ENCODE results near the gene HPSE2. TPM values are rescaled to one million over a fixed set of nuclear protein-coding genes. Genes with fewer than 3 reads are reported as not detected.
A peak's percentile ranks its signal among the peaks of the same experiment; 100 is the strongest.

HPSE2 gene
- total RNA-seq, 2 experiments from 2014 or later, result not detected

GRCh38 chr10:98415731-98416119, 819.9 kb downstream of the HPSE2 start:
- ChIA-PET POLR2A (interaction anchor here (1.3 to 2.8 kb wide), 3 partner anchors 10 to 22 kb away, joined by 3 to 15 read pairs (median 4); no protein-coding TSS in a partner anchor), CTCF (interaction anchor here (1.8 kb wide), 1 partner anchor 10 kb away, joined by 13 read pairs; no protein-coding TSS in a partner anchor)
- Mint-ChIP-seq H3K4me3 (no peak overlapping the region), H3K36me3 (ENCODE audit: low read depth) (peaks cover 15% of the 10 kb centered on the region), H3K9me3 (no peaks in the 10 kb centered on the region), H3K4me1 (peaks cover 16% of the 10 kb centered on the region), H3K27ac (peak overlapping the region; percentile 92), H3K27me3 (no peaks in the 10 kb centered on the region)
- no peak for DNase-seq

GRCh38 chr10:98414932-98415730, 820.5 kb downstream of the HPSE2 start, which contains the start of gene PYROXD2:
TSS of gene PYROXD2 (minus strand) at chr10:98415182. CDS start at chr10:98415135, 47 bp downstream.
- peak; percentile 67 for DNase-seq
- H3K9me3 Mint-ChIP-seq, result no peaks in the 10 kb centered on the region
- no peaks in the 10 kb centered on the region for H3K27me3 Mint-ChIP-seq
- H3K4me1 Mint-ChIP-seq, result peaks cover 16% of the 10 kb centered on the region
- peak within 1 kb of the TSS; percentile 92 for H3K27ac Mint-ChIP-seq
- H3K36me3 Mint-ChIP-seq (ENCODE audit: low read depth), result peaks cover 15% of the 10 kb centered on the region
- ChIA-PET CTCF (interaction anchor here (1.8 kb wide), 1 partner anchor 10 kb away, joined by 13 read pairs; no protein-coding TSS in a partner anchor), POLR2A (interaction anchor here (1.3 to 2.8 kb wide), 3 partner anchors 10 to 21 kb away, joined by 3 to 15 read pairs (median 4); no protein-coding TSS in a partner anchor)
- H3K4me3 Mint-ChIP-seq, result peak within 1 kb of the TSS; percentile 89

GRCh38 chr10:98414578-98414931, 821.1 kb downstream of the HPSE2 start:
- Mint-ChIP-seq H3K9me3 (no peaks in the 10 kb centered on the region), H3K4me1 (peaks cover 16% of the 10 kb centered on the region), H3K36me3 (ENCODE audit: low read depth) (peaks cover 9% of the 10 kb centered on the region), H3K27ac (peak overlapping the region; percentile 92), H3K27me3 (no peaks in the 10 kb centered on the region), H3K4me3 (peak overlapping the region; percentile 89)
- no peak for DNase-seq
- CTCF ChIA-PET, result interaction anchor here (1.8 kb wide), 1 partner anchor 11 kb away, joined by 13 read pairs; no protein-coding TSS in a partner anchor
- POLR2A ChIA-PET, result interaction anchor here (1.3 to 2.8 kb wide), 3 partner anchors 10 to 21 kb away, joined by 3 to 15 read pairs (median 4); no protein-coding TSS in a partner anchor

GRCh38 chr10:98411768-98412167, 823.9 kb downstream of the HPSE2 start:
- CTCF ChIA-PET, result interaction anchor here (1.2 kb wide), 1 partner anchor 14 kb away, joined by 4 read pairs; no protein-coding TSS in a partner anchor
- Mint-ChIP-seq H3K36me3 (ENCODE audit: low read depth) (peaks cover 1% of the 10 kb centered on the region), H3K4me1 (peaks cover 16% of the 10 kb centered on the region), H3K4me3 (no peak overlapping the region), H3K9me3 (no peaks in the 10 kb centered on the region), H3K27ac (no peak overlapping the region), H3K27me3 (no peaks in the 10 kb centered on the region)
- DNase-seq, result no peak
- POLR2A ChIA-PET, result interaction anchor here (1.0 kb wide), 2 partner anchors 21 to 34 kb away, joined by 3 to 4 read pairs; no protein-coding TSS in a partner anchor

- no peak for DNase-seq
- CTCF ChIA-PET, result no interaction called here
- H3K27me3 Mint-ChIP-seq, result no peaks in the 10 kb centered on the region
- H3K9me3 Mint-ChIP-seq, result no peaks in the 10 kb centered on the region
- POLR2A ChIA-PET, result interaction anchor here (1.0 kb wide), 1 partner anchor 20 kb away, joined by 3 read pairs; no protein-coding TSS in a partner anchor
- H3K4me1 Mint-ChIP-seq, result peaks cover 16% of the 10 kb centered on the region
- H3K4me3 Mint-ChIP-seq, result no peak overlapping the region
- H3K36me3 Mint-ChIP-seq (ENCODE audit: low read depth), result no peaks in the 10 kb centered on the region
- H3K27ac Mint-ChIP-seq, result no peak overlapping the region
Measured at GRCh38 chr10:98411166-98411565, 824.5 kb downstream of the HPSE2 start.

GRCh38 chr10:98410759-98411158, 824.9 kb downstream of the HPSE2 start:
- Mint-ChIP-seq H3K27ac (no peak overlapping the region), H3K4me3 (no peak overlapping the region), H3K9me3 (no peaks in the 10 kb centered on the region), H3K4me1 (peaks cover 16% of the 10 kb centered on the region), H3K36me3 (ENCODE audit: low read depth) (no peaks in the 10 kb centered on the region), H3K27me3 (no peaks in the 10 kb centered on the region)
- POLR2A ChIA-PET, result no interaction called here
- CTCF ChIA-PET, result interaction anchor here (0.6 to 1.5 kb wide), 2 partner anchors 15 to 241 kb away, joined by 3 to 11 read pairs; no protein-coding TSS in a partner anchor
- no peak for DNase-seq

GRCh38 chr10:98410135-98410743, 825.4 kb downstream of the HPSE2 start:
- H3K9me3 Mint-ChIP-seq, result no peaks in the 10 kb centered on the region
- H3K36me3 Mint-ChIP-seq (ENCODE audit: low read depth), result no peaks in the 10 kb centered on the region
- no peaks in the 10 kb centered on the region for H3K27me3 Mint-ChIP-seq
- H3K4me1 Mint-ChIP-seq, result peaks cover 12% of the 10 kb centered on the region
- H3K4me3 Mint-ChIP-seq, result no peak overlapping the region
- POLR2A ChIA-PET, result no interaction called here
- H3K27ac Mint-ChIP-seq, result no peak overlapping the region
- DNase-seq, result no peak
- CTCF ChIA-PET, result interaction anchor here (0.6 to 1.5 kb wide), 2 partner anchors 15 to 241 kb away, joined by 3 to 11 read pairs; no protein-coding TSS in a partner anchor

GRCh38 chr10:98408799-98409198, 826.9 kb downstream of the HPSE2 start:
- DNase-seq, result no peak
- Mint-ChIP-seq H3K4me1 (peaks cover 9% of the 10 kb centered on the region), H3K27ac (no peak overlapping the region), H3K36me3 (ENCODE audit: low read depth) (no peaks in the 10 kb centered on the region), H3K9me3 (no peaks in the 10 kb centered on the region), H3K27me3 (no peaks in the 10 kb centered on the region), H3K4me3 (no peak overlapping the region)
- POLR2A ChIA-PET, result interaction anchor here (1.4 kb wide), 1 partner anchor 14 kb away, joined by 4 read pairs; no protein-coding TSS in a partner anchor
- CTCF ChIA-PET, result no interaction called here

- no peak for DNase-seq
- H3K4me1 Mint-ChIP-seq, result peaks cover 17% of the 10 kb centered on the region
- H3K27me3 Mint-ChIP-seq, result no peaks in the 10 kb centered on the region
- no peak overlapping the region for H3K27ac Mint-ChIP-seq
- no peak overlapping the region for H3K4me3 Mint-ChIP-seq
- CTCF ChIA-PET, result no interaction called here
- POLR2A ChIA-PET, result no interaction called here
- peaks cover 3% of the 10 kb centered on the region for H3K36me3 Mint-ChIP-seq (ENCODE audit: low read depth)
- H3K9me3 Mint-ChIP-seq, result no peaks in the 10 kb centered on the region
Measured at GRCh38 chr10:98407744-98408241, 827.9 kb downstream of the HPSE2 start.

Other genes with a start within 250 kb of the HPSE2 start
- under 1 TPM; 0.08 TPM for gene CNNM1, start 93.5 kb upstream of the HPSE2 start, total RNA-seq
- gene GOT1, start 194.8 kb upstream of the HPSE2 start, total RNA-seq, result 10 to 100 TPM; 36.0 to 36.9 TPM

Data from activated CD4-positive, alpha-beta memory T cell treated with anti-CD3 and anti-CD28 coated beads, Interleukin-2, amount 10 ng/mL, durations not matched to agents 7 days and 5 days (primary cell).